ENCODE data around the gene ATP8A2.

DNA sequence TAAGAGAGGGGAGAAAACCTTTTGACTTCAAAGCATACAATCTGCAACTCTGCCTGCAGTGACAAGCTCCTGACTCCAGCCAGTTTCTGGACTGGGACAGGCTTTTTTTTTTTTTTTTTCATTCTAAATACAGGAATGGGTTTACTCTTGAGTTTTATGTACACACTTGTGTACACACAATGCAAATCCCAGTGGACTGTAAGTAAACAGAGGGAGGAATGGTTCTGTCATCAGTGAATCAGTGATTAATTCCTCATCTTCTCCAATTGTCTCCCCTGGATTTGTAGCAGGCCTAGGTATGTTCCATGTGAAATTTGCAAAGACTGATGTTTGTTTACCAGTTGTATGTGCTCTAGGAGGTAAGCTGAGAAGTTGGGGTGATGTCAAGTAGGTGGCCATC lies 495.3 kb downstream of the ATP8A2 start:
- TF ChIP-seq, protein P1, sequence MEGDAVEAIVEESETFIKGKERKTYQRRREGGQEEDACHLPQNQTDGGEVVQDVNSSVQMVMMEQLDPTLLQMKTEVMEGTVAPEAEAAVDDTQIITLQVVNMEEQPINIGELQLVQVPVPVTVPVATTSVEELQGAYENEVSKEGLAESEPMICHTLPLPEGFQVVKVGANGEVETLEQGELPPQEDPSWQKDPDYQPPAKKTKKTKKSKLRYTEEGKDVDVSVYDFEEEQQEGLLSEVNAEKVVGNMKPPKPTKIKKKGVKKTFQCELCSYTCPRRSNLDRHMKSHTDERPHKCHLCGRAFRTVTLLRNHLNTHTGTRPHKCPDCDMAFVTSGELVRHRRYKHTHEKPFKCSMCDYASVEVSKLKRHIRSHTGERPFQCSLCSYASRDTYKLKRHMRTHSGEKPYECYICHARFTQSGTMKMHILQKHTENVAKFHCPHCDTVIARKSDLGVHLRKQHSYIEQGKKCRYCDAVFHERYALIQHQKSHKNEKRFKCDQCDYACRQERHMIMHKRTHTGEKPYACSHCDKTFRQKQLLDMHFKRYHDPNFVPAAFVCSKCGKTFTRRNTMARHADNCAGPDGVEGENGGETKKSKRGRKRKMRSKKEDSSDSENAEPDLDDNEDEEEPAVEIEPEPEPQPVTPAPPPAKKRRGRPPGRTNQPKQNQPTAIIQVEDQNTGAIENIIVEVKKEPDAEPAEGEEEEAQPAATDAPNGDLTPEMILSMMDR (IDR thresholded peaks at IDR 0.05), result no peak
- no peak for TF ChIP-seq POLR2A (IDR thresholded peaks at IDR 0.05)
